ENCODE measurements around the gene LRP1B.

DNA sequence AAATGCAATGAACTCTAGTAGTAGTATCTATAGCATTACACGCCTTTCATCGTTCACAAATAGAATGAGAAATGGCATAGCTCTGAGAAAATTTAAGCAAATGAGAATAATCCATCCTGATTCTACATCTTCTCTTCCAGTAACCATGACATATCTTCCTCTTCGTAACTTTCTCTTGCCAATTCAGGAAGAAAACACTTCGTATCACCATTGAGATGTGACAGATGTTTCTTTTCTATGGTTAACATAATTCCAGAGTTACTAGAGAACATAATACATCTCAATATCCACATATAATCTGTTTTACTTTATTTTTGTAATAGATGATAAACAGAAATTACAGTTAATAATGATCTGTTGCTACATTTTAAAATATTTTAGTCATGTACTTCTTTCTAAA is 1527.4 kb downstream of the LRP1B start:
- TF ChIP-seq CTCF (IDR thresholded peaks at IDR 0.05) (no peak), EZH2 (IDR thresholded peaks at IDR 0.05; ENCODE audit: borderline replicate concordance, insufficient read depth, low read depth, low read length, poor library complexity, severe bottlenecking) (no peak)
